Neural cell (in vitro differentiated cells): Measurements from ENCODE around the gene OR7G1.

ENCODE experiments used
- EP300 ChIP-seq: fragments of 450-650 bp; conservative IDR thresholded peaks from 2 replicates; pipeline ENCODE4 v1.6.1; 2014; ENCODE audit warnings: antibody characterized with exemption, mild to moderate bottlenecking, moderate library complexity; ENCODE audit not compliant: poor library complexity, severe bottlenecking
- POLR2AphosphoS5 ChIP-seq: IDR thresholded peaks from 2 replicates; pipeline ENCODE4 v1.6.1; 2012
- SMC3 ChIP-seq: fragments of 450-650 bp; conservative IDR thresholded peaks from 2 replicates; pipeline ENCODE4 v1.6.1; 2014; ENCODE audit warnings: antibody characterized with exemption, mild to moderate bottlenecking, moderate library complexity; ENCODE audit not compliant: poor library complexity
- TF ChIP-seq, protein P1 (sequence below): fragments of 450-650 bp; IDR thresholded peaks from 2 replicates; pipeline ENCODE4 v1.5.1; 2014; ENCODE audit warnings: antibody characterized with exemption, mild to moderate bottlenecking, moderate library complexity; ENCODE audit not compliant: poor library complexity, severe bottlenecking

- TF ChIP-seq, protein P1, sequence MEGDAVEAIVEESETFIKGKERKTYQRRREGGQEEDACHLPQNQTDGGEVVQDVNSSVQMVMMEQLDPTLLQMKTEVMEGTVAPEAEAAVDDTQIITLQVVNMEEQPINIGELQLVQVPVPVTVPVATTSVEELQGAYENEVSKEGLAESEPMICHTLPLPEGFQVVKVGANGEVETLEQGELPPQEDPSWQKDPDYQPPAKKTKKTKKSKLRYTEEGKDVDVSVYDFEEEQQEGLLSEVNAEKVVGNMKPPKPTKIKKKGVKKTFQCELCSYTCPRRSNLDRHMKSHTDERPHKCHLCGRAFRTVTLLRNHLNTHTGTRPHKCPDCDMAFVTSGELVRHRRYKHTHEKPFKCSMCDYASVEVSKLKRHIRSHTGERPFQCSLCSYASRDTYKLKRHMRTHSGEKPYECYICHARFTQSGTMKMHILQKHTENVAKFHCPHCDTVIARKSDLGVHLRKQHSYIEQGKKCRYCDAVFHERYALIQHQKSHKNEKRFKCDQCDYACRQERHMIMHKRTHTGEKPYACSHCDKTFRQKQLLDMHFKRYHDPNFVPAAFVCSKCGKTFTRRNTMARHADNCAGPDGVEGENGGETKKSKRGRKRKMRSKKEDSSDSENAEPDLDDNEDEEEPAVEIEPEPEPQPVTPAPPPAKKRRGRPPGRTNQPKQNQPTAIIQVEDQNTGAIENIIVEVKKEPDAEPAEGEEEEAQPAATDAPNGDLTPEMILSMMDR: no peak
- no peak for TF ChIP-seq POLR2AphosphoS5
- no peak for TF ChIP-seq EP300
- no peak for TF ChIP-seq SMC3
Measured at GRCh38 chr19:9146882-9147281, 31.3 kb upstream of the OR7G1 start.
